Anterior cingulate cortex (tissue), 58 donors: Measurements from ENCODE around the gene PRKAR1A.
"Not testable (repeated sequence)": the region's sequence is repeated elsewhere in the genome, so short reads cannot be mapped to it uniquely, and the experiment has no call there.

Experiments used
- DNase-seq, 58 donors: peaks; one replicate each; lab custom pipeline; 2025; lab: John Stamatoyannopoulos, UW

PRKAR1A gene

GRCh38 chr17:68509141-68510057, 2.8 kb upstream of the PRKAR1A start:
- peak in 13 of 58 donors; percentile 6 to 37 (median 19) for DNase-seq

GRCh38 chr17:68511254-68511670, 968 bp upstream of the PRKAR1A start:
- peak in 7 of 58 donors; percentile 47 to 78 (median 63) for DNase-seq

GRCh38 chr17:68511671-68512246, 471 bp upstream of the PRKAR1A start:
- DNase-seq = peak in 57 of 58 donors; percentile 42 to 94 (median 83)

- peak in 9 of 58 donors; percentile 21 to 74 (median 53) for DNase-seq
Measured at GRCh38 chr17:68512960-68513474, 787 bp downstream of the PRKAR1A start.

GRCh38 chr17:68513932-68514331, 1.7 kb downstream of the PRKAR1A start:
- DNase-seq = no peak

- DNase-seq = peak in 4 of 58 donors; percentile 1 to 26 (median 14)
Measured at GRCh38 chr17:68514831-68515635, 2.8 kb downstream of the PRKAR1A start.

GRCh38 chr17:68516732-68517131, 4.5 kb downstream of the PRKAR1A start:
- no peak for DNase-seq

GRCh38 chr17:68517605-68518004, 5.4 kb downstream of the PRKAR1A start:
- DNase-seq = not testable (repeated sequence)

GRCh38 chr17:68518063-68518815, 6.0 kb downstream of the PRKAR1A start:
- DNase-seq = no peak

GRCh38 chr17:68519051-68519450, 6.8 kb downstream of the PRKAR1A start:
- not testable (repeated sequence) for DNase-seq

- DNase-seq = no peak
Measured at GRCh38 chr17:68519911-68520310, 7.7 kb downstream of the PRKAR1A start.

- no peak for DNase-seq
Measured at GRCh38 chr17:68522266-68522665, 10.0 kb downstream of the PRKAR1A start.

GRCh38 chr17:68526548-68526947, 14.3 kb downstream of the PRKAR1A start:
- no peak for DNase-seq

- DNase-seq = no peak
Measured at GRCh38 chr17:68527314-68527713, 15.1 kb downstream of the PRKAR1A start.

GRCh38 chr17:68531252-68531651, 19.0 kb downstream of the PRKAR1A start:
- DNase-seq = no peak

GRCh38 chr17:68532826-68533225, 20.6 kb downstream of the PRKAR1A start:
- DNase-seq = no peak

GRCh38 chr17:68533887-68534694, 21.9 kb downstream of the PRKAR1A start:
- DNase-seq = no peak

GRCh38 chr17:68534695-68535088, 22.5 kb downstream of the PRKAR1A start:
- DNase-seq = no peak

GRCh38 chr17:68535922-68536321, 23.7 kb downstream of the PRKAR1A start:
- DNase-seq = no peak
